GM18861 (cell line): ENCODE data around the gene SEMA3E.

Experiments
- ATAC-seq: cut with Tn5 transposase; IDR thresholded peaks from one replicate; pipeline ENCODE4 v1.9.1; 2021; ENCODE audit not compliant: unreplicated experiment

SEMA3E gene

GRCh38 chr7:83643012-83643411, 5.9 kb downstream of the SEMA3E start:
- no peak for ATAC-seq

- ATAC-seq = no peak
These were observed 8.0 kb downstream of the SEMA3E start for GRCh38 chr7:83640731-83641537.

GRCh38 chr7:83640240-83640639, 8.7 kb downstream of the SEMA3E start:
- ATAC-seq = no peak

- ATAC-seq = no peak
These were observed 15.4 kb downstream of the SEMA3E start for GRCh38 chr7:83633516-83633915.

- no peak for ATAC-seq
These were observed 19.6 kb downstream of the SEMA3E start for GRCh38 chr7:83629117-83629880.

- ATAC-seq = no peak
These were observed 31.1 kb downstream of the SEMA3E start for GRCh38 chr7:83617858-83618257.

- ATAC-seq = no peak
These were observed 34.8 kb downstream of the SEMA3E start for GRCh38 chr7:83614112-83614511.

- ATAC-seq = no peak
These were observed 35.7 kb downstream of the SEMA3E start for GRCh38 chr7:83613232-83613631.

- ATAC-seq = no peak
These were observed 37.2 kb downstream of the SEMA3E start for GRCh38 chr7:83611776-83612175.

GRCh38 chr7:83610649-83611304, 38.2 kb downstream of the SEMA3E start:
- no peak for ATAC-seq

- ATAC-seq = no peak
These were observed 40.2 kb downstream of the SEMA3E start for GRCh38 chr7:83608716-83609115.

- ATAC-seq = no peak
These were observed 45.3 kb downstream of the SEMA3E start for GRCh38 chr7:83603649-83604048.

- no peak for ATAC-seq
These were observed 49.8 kb downstream of the SEMA3E start for GRCh38 chr7:83599131-83599530.

GRCh38 chr7:83593921-83594475, 54.9 kb downstream of the SEMA3E start:
- no peak for ATAC-seq

GRCh38 chr7:83588602-83589240, 60.2 kb downstream of the SEMA3E start:
- no peak for ATAC-seq

GRCh38 chr7:83586281-83586680, 62.7 kb downstream of the SEMA3E start:
- ATAC-seq = no peak

GRCh38 chr7:83581667-83582435, 67.1 kb downstream of the SEMA3E start:
- ATAC-seq = no peak

- ATAC-seq = no peak
These were observed 69.2 kb downstream of the SEMA3E start for GRCh38 chr7:83579740-83580139.

- no peak for ATAC-seq
These were observed 73.5 kb downstream of the SEMA3E start for GRCh38 chr7:83575436-83575835.

- no peak for ATAC-seq
These were observed 74.3 kb downstream of the SEMA3E start for GRCh38 chr7:83574616-83575015.
